GM10266 (cell line): ENCODE measurements around the gene SLC7A7.
"Not testable (repeated sequence)": the region's sequence is repeated elsewhere in the genome, so short reads cannot be mapped to it uniquely, and the experiment has no call there.

Experiments used
- DNase-seq: peaks from one replicate; pipeline ENCODE4 v3.0.0; 2012; ENCODE audit errors: extremely low spot score
- CTCF ChIP-seq: IDR thresholded peaks from 2 replicates; pipeline ENCODE4 v1.5.1; 2012; ENCODE audit warnings: mild to moderate bottlenecking, low read depth; ENCODE audit not compliant: control insufficient read depth, insufficient read depth; ENCODE audit errors: missing control alignments

SLC7A7 gene

GRCh38 chr14:22837114-22837749, 22.0 kb upstream of the SLC7A7 start:
- TF ChIP-seq CTCF: no peak
- no peak for DNase-seq

- no peak for DNase-seq
- TF ChIP-seq CTCF: no peak
These were observed 21.3 kb upstream of the SLC7A7 start, which contains the start of gene MMP14 for GRCh38 chr14:22836301-22837113. MMP14 (plus strand) TSS chr14:22836585; CDS start chr14:22836818, 233 bp downstream.

GRCh38 chr14:22835505-22835904, 20.3 kb upstream of the SLC7A7 start:
- TF ChIP-seq CTCF: no peak
- DNase-seq: no peak

- TF ChIP-seq CTCF: no peak
- no peak for DNase-seq
These were observed 15.3 kb upstream of the SLC7A7 start for GRCh38 chr14:22830443-22831010.

GRCh38 chr14:22829661-22830442, 14.6 kb upstream of the SLC7A7 start, which contains the start of gene MRPL52:
MRPL52 (plus strand) TSS chr14:22829887; CDS start chr14:22829913, 26 bp downstream.
- peak; percentile 90 for DNase-seq

GRCh38 chr14:22829076-22829660, 13.9 kb upstream of the SLC7A7 start:
- DNase-seq: not testable (repeated sequence)

More at GRCh38 chr14:22829661-22830442, 14.6 kb upstream of the SLC7A7 start, which contains the start of gene MRPL52:
- TF ChIP-seq CTCF: no peak
